OCI-LY3 (cell line): Measurements from ENCODE around the gene THSD7B.

Source experiments
- EZH2phosphoT487 ChIP-seq: fragments of 200-600 bp; shearing (Covaris generic); IDR thresholded peaks from 2 replicates; pipeline ENCODE4 v1.6.1; 2018; ENCODE audit warnings: antibody characterized with exemption, mixed run types, low read depth
- TF ChIP-seq, protein P1 (sequence below): fragments of 200-600, 300-600 bp; sonication (generic); IDR thresholded peaks from 2 replicates; pipeline ENCODE4 v1.5.1; 2014; ENCODE audit warnings: antibody characterized with exemption, low read length, low read depth

DNA sequence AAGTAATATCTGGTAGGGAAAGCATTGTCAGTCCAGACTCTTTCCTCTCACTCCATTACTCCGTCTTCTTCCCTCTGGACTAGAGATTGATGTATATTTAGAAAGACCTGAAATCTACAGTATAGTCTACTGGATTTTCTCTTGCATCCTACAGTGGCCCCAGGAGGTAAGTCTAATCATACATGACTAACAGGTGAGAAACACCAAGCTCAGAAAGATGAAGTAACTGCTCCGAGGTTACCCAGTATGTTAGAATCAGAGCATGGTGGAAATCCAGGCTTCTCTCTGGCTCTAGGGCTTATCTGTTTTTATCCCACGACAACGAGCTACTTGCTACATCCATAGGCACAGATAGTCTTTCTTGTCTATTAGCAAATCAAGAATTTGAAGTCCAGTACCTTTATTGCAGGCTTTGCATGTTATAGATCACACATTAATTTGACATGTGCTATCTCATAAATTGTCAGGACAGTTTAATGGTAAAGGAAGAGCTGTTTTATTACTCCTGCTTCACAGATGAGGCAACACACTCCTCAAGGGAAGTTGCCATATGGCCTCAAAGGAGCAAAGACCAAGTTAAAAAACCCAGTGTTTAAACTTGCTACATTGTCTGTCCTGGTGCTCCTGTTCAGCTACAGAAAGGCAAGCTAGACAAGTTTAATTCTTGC lies 484.3 kb downstream of the THSD7B start:
- TF ChIP-seq, protein P1, sequence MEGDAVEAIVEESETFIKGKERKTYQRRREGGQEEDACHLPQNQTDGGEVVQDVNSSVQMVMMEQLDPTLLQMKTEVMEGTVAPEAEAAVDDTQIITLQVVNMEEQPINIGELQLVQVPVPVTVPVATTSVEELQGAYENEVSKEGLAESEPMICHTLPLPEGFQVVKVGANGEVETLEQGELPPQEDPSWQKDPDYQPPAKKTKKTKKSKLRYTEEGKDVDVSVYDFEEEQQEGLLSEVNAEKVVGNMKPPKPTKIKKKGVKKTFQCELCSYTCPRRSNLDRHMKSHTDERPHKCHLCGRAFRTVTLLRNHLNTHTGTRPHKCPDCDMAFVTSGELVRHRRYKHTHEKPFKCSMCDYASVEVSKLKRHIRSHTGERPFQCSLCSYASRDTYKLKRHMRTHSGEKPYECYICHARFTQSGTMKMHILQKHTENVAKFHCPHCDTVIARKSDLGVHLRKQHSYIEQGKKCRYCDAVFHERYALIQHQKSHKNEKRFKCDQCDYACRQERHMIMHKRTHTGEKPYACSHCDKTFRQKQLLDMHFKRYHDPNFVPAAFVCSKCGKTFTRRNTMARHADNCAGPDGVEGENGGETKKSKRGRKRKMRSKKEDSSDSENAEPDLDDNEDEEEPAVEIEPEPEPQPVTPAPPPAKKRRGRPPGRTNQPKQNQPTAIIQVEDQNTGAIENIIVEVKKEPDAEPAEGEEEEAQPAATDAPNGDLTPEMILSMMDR = no peak
- TF ChIP-seq EZH2phosphoT487 = no peak
